Body of pancreas (tissue), 4 donors: ENCODE measurements around the gene TSHZ3.

Experiments used
- POLR2A ChIP-seq, 3 donors: fragments of 450-650 bp; IDR thresholded peaks; one replicate each; pipeline ENCODE4 v1.6.1; 2016; ENCODE audit warnings: antibody characterized with exemption in 3 of 3, mild to moderate bottlenecking in 2 of 3
- TF ChIP-seq, protein P1 (sequence below), 7 experiments: fragments of 450-650 bp in 4 of 7; fragments of 200-600 bp in 3 of 7; sonication (generic) in 3 of 7; IDR thresholded peaks; one replicate each; pipeline ENCODE4 v1.5.1; 2016 to 2019; ENCODE audit warnings: antibody characterized with exemption in 7 of 7

DNA sequence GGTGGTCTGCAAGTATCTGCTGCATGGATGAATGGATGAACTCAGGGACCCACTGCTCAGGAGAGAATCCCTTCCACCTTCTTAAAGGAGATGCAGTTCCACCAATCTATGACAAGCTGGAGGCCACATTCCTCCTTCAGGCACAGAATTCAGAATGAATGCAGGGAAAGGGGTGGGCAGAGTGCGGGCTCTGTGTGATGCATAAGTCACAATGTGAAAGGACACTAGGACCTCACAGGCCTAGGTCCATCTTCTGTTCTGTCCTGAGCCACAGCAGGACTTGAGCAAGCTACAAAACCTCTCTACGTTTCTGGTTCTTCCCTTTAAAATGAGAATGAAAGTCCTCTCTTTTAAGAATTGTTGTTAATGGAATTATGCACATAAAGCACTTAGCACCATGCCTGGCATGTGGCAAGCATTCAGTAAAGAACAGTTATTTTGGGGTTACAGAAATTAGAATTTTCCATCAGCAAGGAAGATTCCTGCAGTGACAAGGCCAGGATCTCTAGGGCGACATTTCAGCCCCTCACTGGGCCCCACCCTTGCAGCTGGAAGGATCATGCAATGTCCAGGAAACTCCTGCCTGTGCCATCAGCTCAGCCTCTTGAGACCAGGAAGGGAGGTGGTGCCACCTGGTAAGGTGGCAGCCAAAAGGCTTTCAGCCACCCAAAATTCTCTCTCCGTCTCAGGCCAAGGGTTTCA, 38.7 kb downstream of the TSHZ3 start:
- TF ChIP-seq POLR2A (IDR thresholded peaks at IDR 0.05), result no peak
- TF ChIP-seq, protein P1, sequence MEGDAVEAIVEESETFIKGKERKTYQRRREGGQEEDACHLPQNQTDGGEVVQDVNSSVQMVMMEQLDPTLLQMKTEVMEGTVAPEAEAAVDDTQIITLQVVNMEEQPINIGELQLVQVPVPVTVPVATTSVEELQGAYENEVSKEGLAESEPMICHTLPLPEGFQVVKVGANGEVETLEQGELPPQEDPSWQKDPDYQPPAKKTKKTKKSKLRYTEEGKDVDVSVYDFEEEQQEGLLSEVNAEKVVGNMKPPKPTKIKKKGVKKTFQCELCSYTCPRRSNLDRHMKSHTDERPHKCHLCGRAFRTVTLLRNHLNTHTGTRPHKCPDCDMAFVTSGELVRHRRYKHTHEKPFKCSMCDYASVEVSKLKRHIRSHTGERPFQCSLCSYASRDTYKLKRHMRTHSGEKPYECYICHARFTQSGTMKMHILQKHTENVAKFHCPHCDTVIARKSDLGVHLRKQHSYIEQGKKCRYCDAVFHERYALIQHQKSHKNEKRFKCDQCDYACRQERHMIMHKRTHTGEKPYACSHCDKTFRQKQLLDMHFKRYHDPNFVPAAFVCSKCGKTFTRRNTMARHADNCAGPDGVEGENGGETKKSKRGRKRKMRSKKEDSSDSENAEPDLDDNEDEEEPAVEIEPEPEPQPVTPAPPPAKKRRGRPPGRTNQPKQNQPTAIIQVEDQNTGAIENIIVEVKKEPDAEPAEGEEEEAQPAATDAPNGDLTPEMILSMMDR (IDR thresholded peaks at IDR 0.05), result no peak
